HepG2 (cell line): ENCODE data around the gene PLXNC1. TPM values are rescaled to one million over a fixed set of nuclear protein-coding genes. Genes with fewer than 3 reads are reported as not detected.
A peak's percentile ranks its signal among the peaks of the same experiment; 100 is the strongest.

Source experiments
- ATAC-seq: fragments of 200-7000 bp; cut with Tn5 transposase; 3 replicates; pipeline ENCODE4 v1.9.1; 2020; ENCODE audit warnings: mild to moderate bottlenecking, moderate library complexity
- BruUV-seq: library from RNA; stranded (reverse); fragments of 400-500 nt; replicated peaks from 2 replicates; lab custom pipeline; 2021; lab: Mats Ljungman, UMichigan
- CTCF ChIA-PET: fragments of 300-600 bp; formaldehyde crosslinking; extraction: SDS; loops from one replicate; lab custom pipeline; 2021; ENCODE audit warnings: low total read pairs, inconsistent platforms, low intra/inter-chr PET ratio; lab: Yijun Ruan, JAX
- POLR2A ChIA-PET: fragments of 350-600 bp; sonication (Branson Sonifier 250); formaldehyde crosslinking; loops from one replicate; lab custom pipeline; 2020; ENCODE audit warnings: antibody characterized with exemption, inconsistent platforms; lab: Yijun Ruan, JAX
- DNase-seq: peaks from one replicate; pipeline ENCODE4 v3.0.0-alpha.2; 2015; ENCODE audit warnings: low spot score
- FAIRE-seq: peaks from 3 replicates; lab custom pipeline; 2011; peaks lifted over from hg19 to GRCh38; lab: Jason Lieb, UNC
- H2AFZ ChIP-seq: one replicate; pipeline ENCODE4 v1.6.1; 2011; ENCODE audit warnings: low read length, inconsistent platforms
- H3K27ac ChIP-seq: fragments of 300-600 bp; 3 replicates; pipeline ENCODE4 v1.8.0; 2011; ENCODE audit warnings: mixed run types, mild to moderate bottlenecking, mixed read lengths, low read length, inconsistent platforms; ENCODE audit not compliant: insufficient read depth; ENCODE audit errors: extremely low read length
- H3K27me3 ChIP-seq, 2 experiments: fragments of 200-600 bp in 1 of 2; 2 replicates in 1 of 2; 3 replicates in 1 of 2; pipeline versions ENCODE4 v1.6.0 to v1.8.0; 2011; ENCODE audit warnings: low read length in 2 of 2, mild to moderate bottlenecking in 2 of 2, moderate library complexity in 2 of 2, inconsistent platforms in 1 of 2; ENCODE audit not compliant: insufficient read depth in 2 of 2, control insufficient read depth in 1 of 2
- H3K36me3 ChIP-seq, 2 experiments: fragments of 200-600 bp in 1 of 2; replicated peaks in 1 of 2; 2 replicates in 1 of 2; 3 replicates in 1 of 2; pipeline versions ENCODE4 v1.5.1 to v1.8.0; 2011; ENCODE audit warnings: low read length in 2 of 2, inconsistent platforms in 1 of 2; ENCODE audit not compliant: insufficient read depth in 2 of 2, control insufficient read depth in 1 of 2
- H3K4me1 ChIP-seq: 2 replicates; pipeline ENCODE4 v1.5.1; 2012; ENCODE audit warnings: low read length, inconsistent platforms; ENCODE audit not compliant: insufficient read depth
- H3K4me2 ChIP-seq: 2 replicates; pipeline ENCODE4 v1.6.0; 2011; ENCODE audit warnings: low read depth, low read length, inconsistent platforms
- H3K4me3 ChIP-seq, 3 experiments: fragments of 200-600 bp in 1 of 3; sonication (generic), shearing (Covaris generic) in 1 of 3; replicated peaks in 1 of 3; 2 replicates each; pipeline ENCODE4 v1.5.1; 2011 to 2016; ENCODE audit warnings: low read length in 3 of 3, inconsistent platforms in 2 of 3, low read depth in 2 of 3, mild to moderate bottlenecking in 2 of 3, control low read depth in 1 of 3, mixed read lengths in 1 of 3; ENCODE audit not compliant: insufficient read depth in 1 of 3
- H3K79me2 ChIP-seq: one replicate; pipeline ENCODE4 v1.6.1; 2011; ENCODE audit warnings: low read length, inconsistent platforms; ENCODE audit not compliant: insufficient read depth
- H3K9ac ChIP-seq: 2 replicates; pipeline ENCODE4 v1.6.0; 2011; ENCODE audit warnings: mild to moderate bottlenecking, low read depth, low read length, inconsistent platforms; ENCODE audit not compliant: insufficient read depth
- H3K9me3 ChIP-seq: 2 replicates; pipeline ENCODE4 v1.5.1; 2012; ENCODE audit warnings: mild to moderate bottlenecking, low read length
- H4K20me1 ChIP-seq: 2 replicates; pipeline ENCODE4 v1.6.0; 2011; ENCODE audit warnings: inconsistent platforms, mild to moderate bottlenecking, low read length, moderate library complexity; ENCODE audit not compliant: insufficient read depth
- GMEB1 ChIP-seq: sonication (generic); formaldehyde crosslinking; IDR thresholded peaks from 2 replicates; pipeline ENCODE4 v1.5.1; 2020; ENCODE audit warnings: missing genetic modification reagents, mild to moderate bottlenecking, borderline replicate concordance
- HNF4G ChIP-seq, 2 experiments: sonication (generic) in 1 of 2; formaldehyde crosslinking in 1 of 2; IDR thresholded peaks; 2 replicates each; pipeline versions ENCODE4 v1.4.0 to v1.6.1; 2011 to 2020; ENCODE audit warnings: borderline replicate concordance in 2 of 2, low read depth in 2 of 2, mild to moderate bottlenecking in 2 of 2, low read length in 1 of 2, missing genetic modification reagents in 1 of 2, moderate library complexity in 1 of 2
- HOXA3 ChIP-seq: sonication (generic); formaldehyde crosslinking; IDR thresholded peaks from 2 replicates; pipeline ENCODE4 v1.5.0; 2020; ENCODE audit warnings: missing genetic modification reagents
- KDM6A ChIP-seq: IDR thresholded peaks from 2 replicates; pipeline ENCODE4 v1.6.1; 2016; ENCODE audit warnings: low read depth
- KMT2B ChIP-seq: IDR thresholded peaks from 2 replicates; pipeline ENCODE4 v1.6.1; 2016; ENCODE audit warnings: missing genetic modification reagents, missing compliant biosample characterization
- PAWR ChIP-seq: sonication (generic); formaldehyde crosslinking; IDR thresholded peaks from 2 replicates; pipeline ENCODE4 v1.4.0; 2020; ENCODE audit warnings: missing genetic modification reagents, mild to moderate bottlenecking, borderline replicate concordance
- SOX5 ChIP-seq: IDR thresholded peaks from 2 replicates; pipeline ENCODE4 v1.6.1; 2016; ENCODE audit warnings: borderline replicate concordance
- STAG1 ChIP-seq: sonication (generic); formaldehyde crosslinking; IDR thresholded peaks from 2 replicates; pipeline ENCODE4 v1.4.0; 2020; ENCODE audit warnings: missing genetic modification reagents
- ZFP62 ChIP-seq: sonication (generic); formaldehyde crosslinking; IDR thresholded peaks from 2 replicates; pipeline ENCODE4 v1.4.0; 2020; ENCODE audit warnings: missing genetic modification reagents
- ZNF737 ChIP-seq: sonication (generic); formaldehyde crosslinking; IDR thresholded peaks from 2 replicates; pipeline ENCODE4 v1.5.0; 2020; ENCODE audit warnings: missing genetic modification reagents, mild to moderate bottlenecking, borderline replicate concordance
- ZZZ3 ChIP-seq: sonication (generic); formaldehyde crosslinking; IDR thresholded peaks from 2 replicates; pipeline ENCODE4 v1.4.0; 2020; ENCODE audit warnings: missing genetic modification reagents, mild to moderate bottlenecking, borderline replicate concordance
- WGBS: methylation state at CpG from one replicate; pipeline ENCODE4 v1.1.6; 2017; ENCODE audit warnings: low lambda C conversion rate; 5-methylcytosine and 5-hydroxymethylcytosine counted together
- in situ Hi-C: cut with HindIII; loops from 2 replicates; pipeline ENCODE4 v1.10.0; 2017; ENCODE audit warnings: low pct_unique_long_range_greater_than_20kb; ENCODE audit not compliant: extremely low pct_ligation_motif_present
- intact Hi-C: fragments of 100-400 bp; cut with micrococcal nuclease; formaldehyde crosslinking; loops from one replicate; pipeline ENCODE4 v1.10.0; 2022; ENCODE audit not compliant: unreplicated experiment
- polyA plus RNA-seq, 8 experiments: library from polyadenylated mRNA; depleted of rRNA in 3 of 8; stranded (reverse) in 7 of 8; unstranded in 1 of 8; fragments of >200 nt; fragmentation: Illumina TruSeq in 4 of 8; extraction: Trizol in 4 of 8; gene quantifications; 2 replicates each; pipeline versions ENCODE4 v1.2.1 to v1.2.3, GENCODE V29; 2011 to 2016; ENCODE audit warnings: low read depth in 4 of 8, missing spikeins in 1 of 8, mixed read lengths in 1 of 8; ENCODE audit not compliant: insufficient read depth in 1 of 8
- total RNA-seq, 5 experiments: library from RNA; depleted of rRNA; stranded (reverse); fragments of >200 nt; fragmentation: Illumina TruSeq; extraction: Trizol; gene quantifications; 2 replicates each; pipeline ENCODE4 v1.2.3, GENCODE V29; 2016; ENCODE audit warnings: low read depth in 1 of 5
- TF ChIP-seq, protein P1 (sequence below): sonication (generic); formaldehyde crosslinking; IDR thresholded peaks from 2 replicates; pipeline ENCODE4 v1.4.0; 2020; ENCODE audit warnings: mild to moderate bottlenecking, missing genetic modification reagents, borderline replicate concordance

Gene PLXNC1
- total and polyA plus RNA-seq, 2 of the 13 experiments (the other 11 are each of a cell fraction or from before 2014, with no cell fraction given), result 6.6 to 11.2 TPM

- in situ Hi-C loops (no loop called here), intact Hi-C loops (loop anchor here (10.0 kb wide), 1 partner anchor 105 kb away; no protein-coding TSS in a partner anchor)
- Histone ChIP-seq H3K4me2 (no peak overlapping the region), H3K27me3 (no peaks in the 10 kb centered on the region), H3K36me3 (peaks cover 2 to 10% of the 10 kb centered on the region in 2 experiments; a peak in 2 of 5 replicates), H3K27ac (no peak overlapping the region), H3K4me1 (no peaks in the 10 kb centered on the region), H3K9me3 (no peaks in the 10 kb centered on the region)
- BruUV-seq, result no TSS peak
- no peak for DNase-seq
- TF ChIP-seq STAG1 (CRISPR knock-in tag) (peak; percentile 32), HOXA3 (CRISPR knock-in tag) (no peak), ZFP62 (CRISPR knock-in tag) (no peak)
- TF ChIP-seq, all 625 proteins: peak for 1
- Histone ChIP-seq H3K9ac (no peak overlapping the region), H3K4me3 (no peak overlapping the region), H3K79me2 (no peaks in the 10 kb centered on the region), H2AFZ (no peak overlapping the region), H4K20me1 (no peaks in the 10 kb centered on the region)
- FAIRE-seq (no peak), ATAC-seq (no peak)
- 82% methylated on average over 1 of the region's 1 CpG for WGBS
- CTCF ChIA-PET, result no interaction called here
- POLR2A ChIA-PET, result no interaction called here
Observed at GRCh38 chr12:94329366-94329765, 181.0 kb downstream of the PLXNC1 start.

DNA sequence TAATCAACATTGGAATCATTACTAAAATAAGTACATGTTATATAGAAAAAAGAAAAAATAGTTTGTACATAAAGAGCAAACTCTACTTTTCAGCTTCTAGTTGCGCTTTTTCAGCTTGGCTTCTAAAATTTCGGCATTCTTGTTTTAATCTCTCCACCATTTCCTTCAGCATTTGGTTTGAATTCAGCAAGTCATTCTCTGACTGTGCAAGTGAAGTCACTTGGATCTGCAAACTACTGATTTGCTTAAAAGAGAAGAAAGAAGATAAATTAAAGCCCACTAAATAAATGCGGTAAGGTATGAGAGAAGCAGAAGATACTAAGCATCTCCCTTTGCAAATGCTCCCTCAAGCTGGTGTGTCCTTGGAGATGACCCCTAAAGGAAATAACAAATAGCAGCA is 185.0 kb downstream of the PLXNC1 start:
- WGBS, result 99% methylated on average over 3 of the region's 3 CpGs
- H3K9ac ChIP-seq, result no peak overlapping the region
- ChIA-PET POLR2A (no interaction called here), CTCF (no interaction called here)
- H2AFZ ChIP-seq, result no peak overlapping the region
- no peaks in the 10 kb centered on the region for H3K4me1 ChIP-seq
- intact Hi-C loops, result no loop called here
- no peak for ATAC-seq
- no peaks in the 10 kb centered on the region for H3K9me3 ChIP-seq
- no peaks in the 10 kb centered on the region for H4K20me1 ChIP-seq
- in situ Hi-C loops, result no loop called here
- FAIRE-seq, result no peak
- H3K4me3 ChIP-seq, result no peak overlapping the region
- no peaks in the 10 kb centered on the region for H3K27me3 ChIP-seq
- H3K4me2 ChIP-seq, result no peak overlapping the region
- DNase-seq, result no peak
- H3K27ac ChIP-seq, result no peak overlapping the region
- no TSS peak for BruUV-seq
- H3K36me3 ChIP-seq, result 0 out of 5 replicates have a peak, but pooled peaks cover 2 to 10% of the 10 kb centered on the region in 2 experiments
- no peaks in the 10 kb centered on the region for H3K79me2 ChIP-seq
- TF ChIP-seq PAWR, result no peak
- TF ChIP-seq HNF4G (IDR thresholded peaks at IDR 0.05; ENCODE audit: borderline replicate concordance, low read depth, low read length), result no peak
- TF ChIP-seq HNF4G (CRISPR knock-in tag; IDR thresholded peaks at IDR 0.05; ENCODE audit: borderline replicate concordance, low read depth), result no peak
- no peak for TF ChIP-seq ZNF737 (CRISPR knock-in tag)
- no peak for TF ChIP-seq KMT2B (CRISPR knock-in tag)
- no peak for TF ChIP-seq ZZZ3 (CRISPR knock-in tag)
- TF ChIP-seq SOX5 (CRISPR knock-in tag), result no peak
- TF ChIP-seq KDM6A (CRISPR knock-in tag), result no peak
- no peak for TF ChIP-seq GMEB1 (CRISPR knock-in tag)
- TF ChIP-seq, protein P1, sequence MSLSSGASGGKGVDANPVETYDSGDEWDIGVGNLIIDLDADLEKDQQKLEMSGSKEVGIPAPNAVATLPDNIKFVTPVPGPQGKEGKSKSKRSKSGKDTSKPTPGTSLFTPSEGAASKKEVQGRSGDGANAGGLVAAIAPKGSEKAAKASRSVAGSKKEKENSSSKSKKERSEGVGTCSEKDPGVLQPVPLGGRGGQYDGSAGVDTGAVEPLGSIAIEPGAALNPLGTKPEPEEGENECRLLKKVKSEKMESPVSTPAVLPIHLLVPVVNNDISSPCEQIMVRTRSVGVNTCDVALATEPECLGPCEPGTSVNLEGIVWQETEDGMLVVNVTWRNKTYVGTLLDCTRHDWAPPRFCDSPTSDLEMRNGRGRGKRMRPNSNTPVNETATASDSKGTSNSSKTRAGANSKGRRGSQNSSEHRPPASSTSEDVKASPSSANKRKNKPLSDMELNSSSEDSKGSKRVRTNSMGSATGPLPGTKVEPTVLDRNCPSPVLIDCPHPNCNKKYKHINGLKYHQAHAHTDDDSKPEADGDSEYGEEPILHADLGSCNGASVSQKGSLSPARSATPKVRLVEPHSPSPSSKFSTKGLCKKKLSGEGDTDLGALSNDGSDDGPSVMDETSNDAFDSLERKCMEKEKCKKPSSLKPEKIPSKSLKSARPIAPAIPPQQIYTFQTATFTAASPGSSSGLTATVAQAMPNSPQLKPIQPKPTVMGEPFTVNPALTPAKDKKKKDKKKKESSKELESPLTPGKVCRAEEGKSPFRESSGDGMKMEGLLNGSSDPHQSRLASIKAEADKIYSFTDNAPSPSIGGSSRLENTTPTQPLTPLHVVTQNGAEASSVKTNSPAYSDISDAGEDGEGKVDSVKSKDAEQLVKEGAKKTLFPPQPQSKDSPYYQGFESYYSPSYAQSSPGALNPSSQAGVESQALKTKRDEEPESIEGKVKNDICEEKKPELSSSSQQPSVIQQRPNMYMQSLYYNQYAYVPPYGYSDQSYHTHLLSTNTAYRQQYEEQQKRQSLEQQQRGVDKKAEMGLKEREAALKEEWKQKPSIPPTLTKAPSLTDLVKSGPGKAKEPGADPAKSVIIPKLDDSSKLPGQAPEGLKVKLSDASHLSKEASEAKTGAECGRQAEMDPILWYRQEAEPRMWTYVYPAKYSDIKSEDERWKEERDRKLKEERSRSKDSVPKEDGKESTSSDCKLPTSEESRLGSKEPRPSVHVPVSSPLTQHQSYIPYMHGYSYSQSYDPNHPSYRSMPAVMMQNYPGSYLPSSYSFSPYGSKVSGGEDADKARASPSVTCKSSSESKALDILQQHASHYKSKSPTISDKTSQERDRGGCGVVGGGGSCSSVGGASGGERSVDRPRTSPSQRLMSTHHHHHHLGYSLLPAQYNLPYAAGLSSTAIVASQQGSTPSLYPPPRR (CRISPR knock-in tag), result no peak
